GM12875 (cell line): ENCODE results near the gene SELL.
"Not testable (repeated sequence)": the region's sequence is repeated elsewhere in the genome, so short reads cannot be mapped to it uniquely, and the experiment has no call there.

ENCODE experiments used
- H3K4me3 ChIP-seq: one replicate; pipeline ENCODE4 v1.5.1; 2011; ENCODE audit warnings: low read depth, low read length, control low read depth
- CTCF ChIP-seq: IDR thresholded peaks from 2 replicates; pipeline ENCODE4 v1.5.1; 2011; ENCODE audit warnings: low read depth, mild to moderate bottlenecking, control low read depth, inconsistent platforms, low read length, moderate library complexity, borderline replicate concordance; ENCODE audit not compliant: insufficient read depth

The SELL gene

GRCh38 chr1:169681140-169681539, 30.3 kb downstream of the SELL start:
- no peak overlapping the region for H3K4me3 ChIP-seq
- TF ChIP-seq CTCF = no peak

GRCh38 chr1:169680377-169681019, 30.9 kb downstream of the SELL start:
- TF ChIP-seq CTCF = no peak
- H3K4me3 ChIP-seq = no peak overlapping the region

- TF ChIP-seq CTCF = no peak
- no peak overlapping the region for H3K4me3 ChIP-seq
These were observed 31.7 kb downstream of the SELL start for GRCh38 chr1:169679692-169680091.

- no peak overlapping the region for H3K4me3 ChIP-seq
- TF ChIP-seq CTCF = no peak
These were observed 35.4 kb downstream of the SELL start for GRCh38 chr1:169676001-169676400.

- H3K4me3 ChIP-seq = no peak overlapping the region
- no peak for TF ChIP-seq CTCF
These were observed 40.6 kb downstream of the SELL start for GRCh38 chr1:169670836-169671235.

GRCh38 chr1:169670244-169670643, 41.2 kb downstream of the SELL start:
- not testable (repeated sequence) for H3K4me3 ChIP-seq

GRCh38 chr1:169667699-169668596, 43.5 kb downstream of the SELL start:
- not testable (repeated sequence) for H3K4me3 ChIP-seq

GRCh38 chr1:169667227-169667639, 44.2 kb downstream of the SELL start:
- not testable (repeated sequence) for H3K4me3 ChIP-seq

- not testable (repeated sequence) for H3K4me3 ChIP-seq
These were observed 48.7 kb downstream of the SELL start for GRCh38 chr1:169662680-169663079.

- H3K4me3 ChIP-seq = not testable (repeated sequence)
These were observed 50.4 kb downstream of the SELL start for GRCh38 chr1:169661066-169661465.

GRCh38 chr1:169658777-169659176, 52.6 kb downstream of the SELL start:
- H3K4me3 ChIP-seq = not testable (repeated sequence)
